ENCODE measurements around the gene MYEOV.

The MYEOV gene

DNA sequence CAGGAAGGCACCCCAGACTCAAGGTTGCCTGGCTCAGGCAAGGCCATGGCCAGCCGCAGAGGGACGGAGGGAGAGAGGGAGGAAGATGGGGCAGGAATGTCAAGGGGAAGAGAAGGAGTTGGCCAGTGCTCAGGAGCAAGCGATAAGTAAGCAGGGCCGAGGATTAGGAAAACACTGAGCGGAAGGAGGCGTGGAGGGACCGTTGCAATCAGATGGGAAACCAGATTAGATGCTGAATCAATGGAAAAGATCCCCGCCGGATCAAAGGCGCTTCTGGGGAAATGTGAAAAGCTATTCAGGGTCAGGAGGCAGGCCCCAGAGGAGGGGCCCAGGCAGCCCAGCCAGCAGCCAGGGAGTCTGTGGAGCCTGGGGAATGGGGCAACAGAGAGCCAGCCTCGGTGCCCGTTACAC lies 26.6 kb upstream of the MYEOV start:
- no peak for DNase-seq

- no peak for DNase-seq
These were observed 25.0 kb upstream of the MYEOV start for GRCh38 chr11:69268911-69269310.

GRCh38 chr11:69269388-69269787 lies 24.6 kb upstream of the MYEOV start:
- no peak for DNase-seq

- no peak for DNase-seq
These were observed 23.8 kb upstream of the MYEOV start for GRCh38 chr11:69269926-69270697.

GRCh38 chr11:69270941-69271340 lies 23.0 kb upstream of the MYEOV start:
- DNase-seq: no peak

DNA sequence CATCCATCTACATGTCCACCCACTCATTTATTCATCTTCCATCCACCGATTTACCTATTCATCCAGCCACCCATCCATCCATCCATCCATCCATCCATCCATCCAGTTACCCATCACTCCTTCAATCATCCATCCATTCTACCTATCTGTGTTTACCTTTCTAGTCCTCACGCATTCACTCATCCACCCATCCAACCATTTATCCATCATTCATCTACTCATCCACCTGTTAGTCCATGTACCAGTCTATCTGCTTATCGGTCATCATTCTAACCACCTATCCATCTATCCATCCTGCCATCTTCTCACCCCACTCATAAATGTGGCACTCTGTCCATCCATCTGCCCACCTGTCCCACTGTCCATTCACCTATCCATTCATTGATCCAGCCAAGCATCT lies 21.9 kb upstream of the MYEOV start:
- DNase-seq: no peak

DNA sequence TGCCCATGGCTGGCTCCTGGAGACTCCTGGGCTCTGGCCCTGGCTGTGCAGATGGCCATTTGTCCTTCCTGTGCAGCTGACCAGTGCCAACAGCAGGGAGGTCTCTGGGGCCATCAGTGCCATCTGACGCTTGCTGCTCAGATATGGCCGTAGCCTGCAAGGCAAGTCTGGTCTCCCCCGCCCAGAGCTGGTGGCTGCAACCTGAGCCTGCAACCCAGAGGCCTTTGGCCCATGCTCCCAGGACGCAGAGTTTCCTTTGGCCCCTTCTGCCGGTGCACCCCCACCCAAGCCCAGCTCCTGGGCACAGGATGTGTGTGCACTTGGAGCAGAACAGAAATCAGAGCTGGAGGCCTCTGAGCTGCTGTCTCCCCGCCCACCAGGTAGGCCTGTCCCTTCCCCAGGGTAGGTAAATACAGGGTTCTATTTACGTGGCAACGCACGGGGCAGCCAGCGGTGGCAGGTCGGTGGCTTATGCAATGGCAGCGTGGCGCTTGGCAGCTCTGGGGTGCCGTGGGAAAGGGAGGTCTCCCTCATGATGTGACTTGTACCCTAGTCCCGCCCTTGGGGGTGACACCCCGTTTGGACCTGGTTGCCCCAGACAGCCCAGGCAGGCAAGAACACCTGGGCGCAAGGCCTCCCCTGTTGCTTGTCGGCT lies 21.0 kb upstream of the MYEOV start:
- DNase-seq: no peak

- DNase-seq: no peak
These were observed 20.4 kb upstream of the MYEOV start for GRCh38 chr11:69273571-69273970.

DNA sequence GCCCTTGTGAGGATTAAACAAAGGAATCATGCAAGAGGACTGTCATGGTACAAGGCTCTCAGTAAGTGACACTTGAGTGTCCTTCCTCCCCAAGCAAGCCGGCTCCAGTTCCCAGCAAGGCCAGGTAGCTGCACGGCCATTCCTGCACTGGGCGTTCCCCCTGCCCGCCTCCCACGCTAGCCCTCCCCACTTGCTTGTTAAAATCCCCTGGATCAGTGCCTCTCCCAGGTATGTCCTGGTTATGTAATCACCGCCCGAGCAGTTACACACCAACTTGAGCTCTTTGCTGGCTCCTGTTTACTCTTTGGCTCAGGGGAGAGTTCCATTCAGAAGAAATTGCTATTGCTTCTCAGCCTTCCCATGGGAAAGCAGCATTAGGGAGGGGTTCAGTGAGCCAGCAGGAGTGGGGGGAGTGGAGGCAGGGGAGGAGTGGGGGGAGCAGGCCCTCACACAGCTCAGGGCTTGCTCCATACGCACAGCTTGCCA lies 19.4 kb upstream of the MYEOV start:
- no peak for DNase-seq

- no peak for DNase-seq
These were observed 18.8 kb upstream of the MYEOV start for GRCh38 chr11:69275178-69275577.

GRCh38 chr11:69276165-69276564 lies 17.8 kb upstream of the MYEOV start:
- DNase-seq: no peak

DNA sequence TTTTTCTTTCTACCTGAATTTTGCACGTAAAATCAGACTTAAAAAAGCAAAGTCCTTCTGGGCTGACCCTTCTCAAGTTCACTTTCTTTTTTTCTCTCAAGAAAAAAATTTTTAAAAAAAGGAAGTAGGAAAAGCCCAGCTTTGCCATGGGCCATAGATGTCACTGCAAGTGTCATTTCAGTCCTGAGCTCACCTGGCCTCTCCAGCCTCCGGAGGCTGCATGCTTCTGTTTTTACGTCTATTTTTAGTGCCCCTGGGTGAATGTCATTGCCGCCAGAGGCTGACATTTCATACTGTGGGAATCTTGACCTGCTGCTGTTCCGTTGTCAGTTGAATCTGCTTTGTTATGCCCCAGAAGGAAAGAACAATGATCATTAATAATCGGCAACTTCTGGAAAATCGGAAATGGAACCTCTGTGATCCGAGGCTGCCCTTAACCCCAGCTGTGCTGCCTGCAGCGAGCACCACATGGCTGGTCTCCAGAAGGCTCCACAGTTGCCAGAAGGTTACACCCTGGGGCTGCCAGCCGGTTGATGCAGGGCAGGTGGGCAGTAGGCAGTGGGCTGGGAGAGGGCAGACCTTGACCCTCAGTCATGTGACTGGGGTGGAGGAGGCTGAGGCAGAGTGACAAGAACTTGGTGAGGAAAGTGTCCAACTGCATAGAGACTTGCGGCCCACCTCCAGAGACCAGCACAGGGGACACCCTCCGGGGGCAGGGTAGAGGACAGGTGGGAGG lies 16.7 kb upstream of the MYEOV start:
- DNase-seq: no peak

- DNase-seq: no peak
These were observed 15.7 kb upstream of the MYEOV start for GRCh38 chr11:69278091-69278867.

DNA sequence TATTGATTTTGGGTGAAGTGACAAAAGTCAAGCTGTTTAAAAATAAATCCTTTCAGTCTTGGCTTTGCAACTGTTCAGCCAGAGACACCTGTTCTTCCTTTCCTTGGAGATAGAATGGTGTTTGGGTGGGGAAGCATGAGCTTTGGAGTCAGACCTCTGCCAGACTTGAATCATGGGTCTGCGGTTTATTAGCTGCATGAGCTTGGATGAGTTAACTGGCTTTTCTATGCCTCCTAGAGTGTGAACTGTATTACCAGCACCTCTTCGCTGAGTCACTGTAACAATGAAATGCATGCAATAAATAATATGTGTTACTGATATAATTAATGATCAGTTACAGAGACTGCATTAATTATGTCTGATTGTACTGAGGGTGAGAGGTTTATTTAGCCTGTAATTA lies 13.5 kb upstream of the MYEOV start:
- no peak for DNase-seq

DNA sequence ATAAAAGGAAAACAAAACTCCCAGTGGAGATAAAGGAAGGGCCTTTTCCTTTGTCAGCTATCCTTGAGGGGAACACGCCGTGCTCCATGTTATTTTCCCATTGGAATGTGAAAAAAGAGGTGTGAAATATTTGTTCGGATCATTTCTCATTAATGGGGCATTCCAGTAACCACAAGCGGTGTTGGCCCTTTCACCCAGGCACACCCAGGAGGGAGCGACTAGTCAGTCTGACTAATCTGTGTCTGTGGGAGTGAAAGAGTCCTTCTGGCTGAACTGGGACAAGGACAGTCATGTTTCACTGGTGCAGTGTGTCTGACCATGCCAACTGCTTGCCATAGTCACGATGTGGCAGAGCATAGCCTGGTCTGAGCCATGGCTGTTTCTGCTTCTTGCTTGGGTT lies 13.0 kb upstream of the MYEOV start:
- DNase-seq: no peak

GRCh38 chr11:69283446-69283845 lies 10.5 kb upstream of the MYEOV start:
- DNase-seq: no peak

DNA sequence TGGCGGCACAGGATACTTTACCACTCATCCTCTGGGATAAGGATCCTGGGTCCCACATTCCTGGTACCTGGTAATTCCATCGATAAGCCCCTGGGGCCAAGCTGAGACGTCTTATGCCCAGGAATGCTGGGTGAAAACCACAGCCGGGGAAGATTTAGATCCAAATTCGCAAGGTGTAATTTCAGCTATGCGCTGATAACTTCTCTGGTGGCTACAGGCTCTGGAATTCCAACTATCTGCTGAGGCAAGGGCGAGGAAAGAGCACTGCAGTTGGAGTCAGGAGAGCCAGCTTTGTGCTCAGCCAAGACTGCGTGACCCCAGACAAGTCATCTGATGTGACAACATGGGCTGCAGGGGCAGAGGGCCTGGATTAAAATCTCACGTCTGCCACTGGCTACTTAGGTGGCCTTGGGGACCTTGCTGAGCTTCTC lies 9.9 kb upstream of the MYEOV start:
- DNase-seq: no peak

DNA sequence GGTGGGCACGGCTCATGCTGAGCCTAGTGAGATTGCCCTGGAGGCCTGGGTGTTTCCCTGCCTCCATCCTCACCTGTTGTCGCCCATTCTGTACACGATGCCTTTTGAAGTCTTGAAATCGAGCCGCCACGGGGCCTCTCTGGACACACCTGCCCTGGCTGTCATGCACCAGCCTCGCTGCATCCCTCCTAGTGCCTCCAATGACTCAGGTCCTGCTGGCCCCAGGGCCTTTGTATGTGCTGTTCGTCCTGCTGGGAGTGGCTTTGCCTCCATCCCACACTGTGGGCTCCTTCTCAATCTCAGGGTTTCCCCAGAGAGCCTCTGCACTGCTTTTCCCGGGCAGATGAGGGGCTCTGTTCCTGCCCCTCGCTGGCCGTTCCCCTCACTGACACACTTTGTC lies 8.9 kb upstream of the MYEOV start:
- no peak for DNase-seq

DNA sequence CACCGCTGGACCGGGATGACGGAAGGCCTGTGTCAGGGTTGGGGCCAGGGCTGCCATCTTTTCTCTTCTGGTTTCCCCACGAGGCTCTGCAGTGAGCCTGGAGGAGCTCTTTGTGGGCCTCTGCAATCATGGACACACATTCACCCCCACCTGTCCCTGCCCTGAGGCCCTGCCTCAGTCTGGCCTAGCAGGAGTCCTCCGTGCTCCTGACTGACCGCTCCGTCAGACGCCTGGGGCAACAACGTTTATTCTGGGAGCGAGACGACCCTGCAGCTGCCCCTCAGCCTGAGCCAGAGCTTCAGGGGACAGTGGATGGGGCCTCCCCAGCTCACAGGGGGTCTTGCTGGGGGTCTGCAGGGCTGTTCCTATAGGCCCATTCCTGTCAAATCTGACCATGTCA lies 8.2 kb upstream of the MYEOV start:
- no peak for DNase-seq

DNA sequence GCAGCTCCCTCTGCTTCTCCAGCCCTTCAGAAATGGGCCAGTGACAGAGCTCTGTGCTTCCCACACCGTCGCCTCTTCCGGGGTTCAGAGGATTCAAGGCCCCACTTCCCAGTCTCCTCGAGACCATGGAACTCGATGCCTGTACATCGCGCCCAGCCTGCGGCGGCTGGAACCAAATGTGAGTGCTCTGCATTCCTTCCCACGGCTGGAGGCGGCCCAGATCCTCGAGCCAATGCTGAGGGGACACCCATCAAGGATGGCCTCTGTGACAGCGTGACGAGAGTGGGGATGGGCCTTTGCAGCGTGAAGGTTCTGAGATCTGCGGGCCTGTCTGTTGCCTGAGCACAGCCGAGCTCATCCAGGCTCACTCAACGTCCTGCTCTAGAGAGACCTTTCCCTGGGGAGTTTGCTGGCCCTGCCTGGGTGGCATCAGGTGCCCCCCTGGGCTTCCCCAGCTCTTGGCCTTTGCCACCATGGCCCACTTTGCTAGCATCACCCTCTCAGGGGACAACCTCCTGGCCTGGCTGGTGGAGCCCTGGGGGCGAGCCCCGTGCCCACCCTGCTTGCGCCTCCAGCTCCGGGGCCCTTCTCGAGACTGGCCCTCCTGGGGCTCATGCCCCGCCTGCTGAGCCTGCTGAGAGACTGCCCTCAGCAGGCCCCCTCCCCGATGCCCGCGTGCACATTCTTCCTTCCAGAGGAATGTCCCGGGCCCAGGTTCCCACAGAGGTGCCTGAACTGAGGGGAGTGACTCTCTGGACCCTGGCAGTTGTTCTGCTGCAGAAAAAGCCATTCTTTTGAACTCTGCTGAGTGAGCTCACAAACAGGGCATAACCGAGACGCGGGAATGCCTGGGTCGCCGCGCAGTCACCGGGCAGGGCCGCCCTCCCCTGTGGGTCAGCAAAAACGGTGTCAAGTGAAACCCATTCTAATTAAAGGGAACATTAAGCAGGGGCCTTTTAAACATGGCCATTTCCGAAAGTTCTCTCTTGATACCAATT lies 7.3 kb upstream of the MYEOV start:
- DNase-seq: no peak

GRCh38 chr11:69287968-69288882 lies 5.7 kb upstream of the MYEOV start:
- no peak for DNase-seq
